CD14-positive monocyte (primary cell): ENCODE measurements around the gene ARPC4. TPM values are rescaled to one million over a fixed set of nuclear protein-coding genes. Genes with fewer than 3 reads are reported as not detected.
A peak's percentile ranks its signal among the peaks of the same experiment; 100 is the strongest.

ENCODE experiments used
- DNase-seq, 3 donors: peaks; one replicate each; pipeline ENCODE4 v3.0.0-alpha.2; 2011 to 2022
- H2AFZ ChIP-seq: 2 replicates; pipeline ENCODE4 v1.6.0; 2012; ENCODE audit warnings: mild to moderate bottlenecking, low read depth, low read length, inconsistent platforms; ENCODE audit not compliant: insufficient read depth, poor library complexity, severe bottlenecking
- H3K27ac ChIP-seq, 2 donors: 1 replicate in 1 of 2; 2 replicates in 1 of 2; pipeline ENCODE4 v1.5.1; 2012 to 2013; ENCODE audit warnings: low read length in 2 of 2, control low read depth in 1 of 2, inconsistent platforms in 1 of 2, low read depth in 1 of 2, mild to moderate bottlenecking in 1 of 2
- H3K27me3 ChIP-seq, 2 donors: one replicate each; pipeline versions ENCODE4 v1.6.0 to v1.6.1; 2011 to 2013; ENCODE audit warnings: low read length in 2 of 2; ENCODE audit not compliant: control insufficient read depth in 2 of 2, insufficient read depth in 2 of 2
- H3K36me3 ChIP-seq, 2 donors: replicated peaks in 1 of 2; 1 replicate in 1 of 2; 2 replicates in 1 of 2; pipeline versions ENCODE4 v1.5.1 to v1.6.1; 2012 to 2013; ENCODE audit warnings: low read length in 2 of 2, control low read depth in 1 of 2, inconsistent platforms in 1 of 2, mild to moderate bottlenecking in 1 of 2; ENCODE audit not compliant: insufficient read depth in 2 of 2, control insufficient read depth in 1 of 2
- H3K4me1 ChIP-seq, 2 donors: 1 replicate in 1 of 2; 2 replicates in 1 of 2; pipeline versions ENCODE4 v1.5.1 to v1.6.1; 2012 to 2013; ENCODE audit warnings: low read length in 2 of 2, control low read depth in 1 of 2, inconsistent platforms in 1 of 2, mild to moderate bottlenecking in 1 of 2, moderate library complexity in 1 of 2; ENCODE audit not compliant: insufficient read depth in 2 of 2, control insufficient read depth in 1 of 2
- H3K4me2 ChIP-seq: replicated peaks from 2 replicates; pipeline ENCODE3; 2012; ENCODE audit warnings: low read length, moderate library complexity, mild to moderate bottlenecking; ENCODE audit not compliant: poor library complexity, severe bottlenecking; ENCODE audit errors: extremely low read depth
- H3K4me3 ChIP-seq, 3 experiments: fragments of 200-600 bp in 1 of 3; sonication (generic) in 1 of 3; replicated peaks in 1 of 3; 1 replicate in 2 of 3; 2 replicates in 1 of 3; pipeline ENCODE4 v1.5.1; 2011 to 2013; ENCODE audit warnings: low read length in 3 of 3, mild to moderate bottlenecking in 3 of 3, control low read depth in 2 of 3, low read depth in 2 of 3, inconsistent platforms in 1 of 3, moderate library complexity in 1 of 3
- H3K79me2 ChIP-seq: 2 replicates; pipeline ENCODE4 v1.6.0; 2012; ENCODE audit warnings: mild to moderate bottlenecking, control low read depth, inconsistent platforms, low read length, moderate library complexity; ENCODE audit not compliant: insufficient read depth
- H3K9ac ChIP-seq: 2 replicates; pipeline ENCODE4 v1.6.0; 2017; ENCODE audit warnings: low read length, mild to moderate bottlenecking; ENCODE audit not compliant: insufficient read depth, poor library complexity, severe bottlenecking
- H3K9me3 ChIP-seq, 2 donors: replicated peaks in 1 of 2; 1 replicate in 1 of 2; 2 replicates in 1 of 2; pipeline versions ENCODE4 v1.5.1 to v1.6.1; 2012 to 2013; ENCODE audit warnings: low read length in 2 of 2, control low read depth in 1 of 2; ENCODE audit not compliant: control insufficient read depth in 1 of 2, insufficient read depth in 1 of 2
- H4K20me1 ChIP-seq: 2 replicates; pipeline ENCODE4 v1.6.0; 2012; ENCODE audit warnings: mild to moderate bottlenecking, low read length, control low read depth, moderate library complexity; ENCODE audit not compliant: insufficient read depth
- H3K27ac Mint-ChIP-seq, 7 donors: one replicate each; pipeline ENCODE4 v1.8.0; 2020; ENCODE audit warnings: mild to moderate bottlenecking in 7 of 7, mixed read lengths in 7 of 7, moderate library complexity in 6 of 7, inconsistent platforms in 2 of 7
- H3K27me3 Mint-ChIP-seq, 3 donors: one replicate each; pipeline ENCODE4 v1.8.0; 2021 to 2022; ENCODE audit warnings: low read depth in 3 of 3, mild to moderate bottlenecking in 3 of 3, mixed read lengths in 3 of 3, moderate library complexity in 3 of 3, inconsistent platforms in 1 of 3
- H3K36me3 Mint-ChIP-seq, 2 donors: one replicate each; pipeline ENCODE4 v1.8.0; 2020; ENCODE audit warnings: mixed read lengths in 2 of 2, inconsistent platforms in 1 of 2, mild to moderate bottlenecking in 1 of 2
- H3K4me1 Mint-ChIP-seq: one replicate; pipeline ENCODE4 v1.8.0; 2020; ENCODE audit warnings: mild to moderate bottlenecking, mixed read lengths
- H3K4me3 Mint-ChIP-seq, 2 donors: one replicate each; pipeline ENCODE4 v1.8.0; 2020; ENCODE audit warnings: mild to moderate bottlenecking in 2 of 2, mixed read lengths in 2 of 2, moderate library complexity in 1 of 2
- H3K9me3 Mint-ChIP-seq, 7 donors: one replicate each; pipeline ENCODE4 v1.8.0; 2020 to 2022; ENCODE audit warnings: mixed read lengths in 7 of 7, mild to moderate bottlenecking in 6 of 7, moderate library complexity in 6 of 7, inconsistent platforms in 2 of 7
- CTCF ChIP-seq: fragments of 200-600 bp; IDR thresholded peaks from one replicate; pipeline ENCODE4 v1.8.0; 2022; ENCODE audit warnings: antibody characterized with exemption, mild to moderate bottlenecking
- WGBS: methylation state at CpG from one replicate; pipeline ENCODE4 v1.1.5; 2013; ENCODE audit warnings: missing lambda C conversion rate; ENCODE audit not compliant: insufficient coverage; 5-methylcytosine and 5-hydroxymethylcytosine counted together
- intact Hi-C, 2 donors: fragments of 100-400 bp; cut with micrococcal nuclease; formaldehyde crosslinking; loops; one replicate each; pipeline versions ENCODE4 v1.15.0 to v1.15.1; 2023
- polyA plus RNA-seq, 3 donors: library from polyadenylated mRNA; depleted of rRNA in 1 of 3; unstranded in 2 of 3; stranded (reverse) in 1 of 3; fragments of 300-500 nt in 2 of 3; fragments of >200 nt in 1 of 3; fragmentation: Illumina TruSeq in 2 of 3; gene quantifications; 1 replicate in 2 of 3; 2 replicates in 1 of 3; pipeline ENCODE4 v1.2.3, GENCODE V29; 2012 to 2021

Gene ARPC4
- polyA plus RNA-seq, 3 donors, result 211 to 390 (median 389) TPM

GRCh38 chr3:9791790-9792404, 985 bp upstream of the ARPC4 start:
- H3K4me3 Mint-ChIP-seq, result peak overlapping the region; percentile 93 to 99
- 7% methylated on average over 11 of the region's 14 CpGs for WGBS
- H3K27ac ChIP-seq, result peak overlapping the region; percentile 91 to 97
- peaks cover 0 to 4% (median 0%) of the 10 kb centered on the region in 7 donors for H3K9me3 Mint-ChIP-seq
- H3K4me1 ChIP-seq, result peaks cover 39 to 42% of the 10 kb centered on the region in 2 donors
- H3K27me3 Mint-ChIP-seq, result peaks cover 0 to 1% (median 0%) of the 10 kb centered on the region in 3 donors
- intact Hi-C loops, result loop anchor here (2.0 to 10.0 kb wide), 10 partner anchors 41 to 529 kb away; partner anchors contain the start of genes BRPF1 (in 2 of the 2), MTMR14 (in 2 of the 2), RPUSD3 (in 2 of the 2) and OGG1 (in 1 of the 2)
- H3K4me2 ChIP-seq, result peak overlapping the region; percentile 86
- peaks cover 39% of the 10 kb centered on the region for H3K4me1 Mint-ChIP-seq
- H3K9ac ChIP-seq, result peak overlapping the region; percentile 99
- H3K27ac Mint-ChIP-seq, result peak overlapping the region; percentile 77 to 100 (median 99)
- H2AFZ ChIP-seq, result peak overlapping the region; percentile 81
- no peaks in the 10 kb centered on the region for H3K27me3 ChIP-seq
- DNase-seq, result no peak
- peaks cover 36% of the 10 kb centered on the region for H4K20me1 ChIP-seq
- H3K4me3 ChIP-seq, result peak overlapping the region; percentile 76 to 96 (median 77)
- H3K9me3 ChIP-seq, result no peaks in the 10 kb centered on the region
- H3K79me2 ChIP-seq, result peaks cover 73% of the 10 kb centered on the region
- H3K36me3 Mint-ChIP-seq, result peaks cover 26 to 58% of the 10 kb centered on the region in 2 donors
- peaks cover 22 to 49% of the 10 kb centered on the region in 2 donors for H3K36me3 ChIP-seq
- TF ChIP-seq CTCF, result no peak

- Histone ChIP-seq H3K4me1 (peaks cover 39 to 42% of the 10 kb centered on the region in 2 donors), H2AFZ (peak overlapping the region; percentile 81), H3K4me3 (peak overlapping the region; percentile 76 to 96 (median 77)), H3K4me2 (peak overlapping the region; percentile 86), H3K9ac (peak overlapping the region; percentile 99), H3K27ac (peak overlapping the region; percentile 91 to 97), H3K36me3 (peaks cover 31 to 52% of the 10 kb centered on the region in 2 donors), H3K27me3 (no peaks in the 10 kb centered on the region), H4K20me1 (peaks cover 50% of the 10 kb centered on the region), H3K9me3 (no peaks in the 10 kb centered on the region), H3K79me2 (peaks cover 87% of the 10 kb centered on the region)
- Mint-ChIP-seq H3K4me1 (peaks cover 35% of the 10 kb centered on the region), H3K27ac (peak overlapping the region; percentile 87 to 100 (median 99)), H3K27me3 (peaks cover 0 to 1% (median 0%) of the 10 kb centered on the region in 3 donors), H3K9me3 (peaks cover 0 to 4% (median 0%) of the 10 kb centered on the region in 7 donors), H3K4me3 (peak overlapping the region; percentile 93 to 99), H3K36me3 (peaks cover 30 to 61% of the 10 kb centered on the region in 2 donors)
- TF ChIP-seq CTCF, result no peak
- intact Hi-C loops, result loop anchor here (2.0 to 10.0 kb wide), 10 partner anchors 42 to 528 kb away; partner anchors contain the start of genes BRPF1 (in 2 of the 2), MTMR14 (in 2 of the 2), RPUSD3 (in 2 of the 2) and OGG1 (in 1 of the 2)
- WGBS, result 0% methylated on average over 19 of the region's 23 CpGs
- DNase-seq, result peak; percentile 58 to 79 (median 60)
Observed at GRCh38 chr3:9793161-9793781, 389 bp downstream of the ARPC4 start.
